CD4-positive, alpha-beta T cell treated with Interleukin-2 at 100 ng/mL for 4 hours (primary cell): Measurements from ENCODE around the gene DOCK10.

Experiments used
- DNase-seq: peaks from one replicate; pipeline ENCODE4 v3.0.0-alpha.2; 2020; ENCODE audit warnings: low spot score

DOCK10 gene

GRCh38 chr2:224832207-224832606, 210.1 kb downstream of the DOCK10 start:
- no peak for DNase-seq

GRCh38 chr2:224831530-224831929, 210.7 kb downstream of the DOCK10 start:
- DNase-seq: no peak

GRCh38 chr2:224820283-224820991, 221.8 kb downstream of the DOCK10 start:
- no peak for DNase-seq

- no peak for DNase-seq
Observed at GRCh38 chr2:224819075-224819474, 223.2 kb downstream of the DOCK10 start.

- DNase-seq: no peak
Observed at GRCh38 chr2:224817676-224818075, 224.6 kb downstream of the DOCK10 start.

- no peak for DNase-seq
Observed at GRCh38 chr2:224816816-224817215, 225.5 kb downstream of the DOCK10 start.

- no peak for DNase-seq
Observed at GRCh38 chr2:224813578-224813977, 228.7 kb downstream of the DOCK10 start.

- DNase-seq: no peak
Observed at GRCh38 chr2:224807153-224807964, 234.9 kb downstream of the DOCK10 start.

- DNase-seq: no peak
Observed at GRCh38 chr2:224803930-224804329, 238.3 kb downstream of the DOCK10 start.

- DNase-seq: no peak
Observed at GRCh38 chr2:224802407-224802806, 239.9 kb downstream of the DOCK10 start.

- DNase-seq: no peak
Observed at GRCh38 chr2:224801360-224801759, 240.9 kb downstream of the DOCK10 start.

GRCh38 chr2:224799691-224800090, 242.6 kb downstream of the DOCK10 start:
- DNase-seq: no peak

- no peak for DNase-seq
Observed at GRCh38 chr2:224798180-224798579, 244.1 kb downstream of the DOCK10 start.

GRCh38 chr2:224796695-224797305, 245.5 kb downstream of the DOCK10 start:
- no peak for DNase-seq

GRCh38 chr2:224793946-224794345, 248.3 kb downstream of the DOCK10 start:
- DNase-seq: no peak

GRCh38 chr2:224786848-224787247, 255.4 kb downstream of the DOCK10 start:
- DNase-seq: no peak

GRCh38 chr2:224781400-224781799, 260.9 kb downstream of the DOCK10 start:
- no peak for DNase-seq

GRCh38 chr2:224780823-224781222, 261.4 kb downstream of the DOCK10 start:
- no peak for DNase-seq

- no peak for DNase-seq
Observed at GRCh38 chr2:224780106-224780505, 262.2 kb downstream of the DOCK10 start.

- DNase-seq: peak; percentile 69
Observed at GRCh38 chr2:224778474-224778877, 263.8 kb downstream of the DOCK10 start.

GRCh38 chr2:224777559-224777930, 264.7 kb downstream of the DOCK10 start:
- no peak for DNase-seq

- no peak for DNase-seq
Observed at GRCh38 chr2:224776795-224777558, 265.3 kb downstream of the DOCK10 start.
